ENCODE data around the gene AMHR2.

Gene AMHR2

DNA sequence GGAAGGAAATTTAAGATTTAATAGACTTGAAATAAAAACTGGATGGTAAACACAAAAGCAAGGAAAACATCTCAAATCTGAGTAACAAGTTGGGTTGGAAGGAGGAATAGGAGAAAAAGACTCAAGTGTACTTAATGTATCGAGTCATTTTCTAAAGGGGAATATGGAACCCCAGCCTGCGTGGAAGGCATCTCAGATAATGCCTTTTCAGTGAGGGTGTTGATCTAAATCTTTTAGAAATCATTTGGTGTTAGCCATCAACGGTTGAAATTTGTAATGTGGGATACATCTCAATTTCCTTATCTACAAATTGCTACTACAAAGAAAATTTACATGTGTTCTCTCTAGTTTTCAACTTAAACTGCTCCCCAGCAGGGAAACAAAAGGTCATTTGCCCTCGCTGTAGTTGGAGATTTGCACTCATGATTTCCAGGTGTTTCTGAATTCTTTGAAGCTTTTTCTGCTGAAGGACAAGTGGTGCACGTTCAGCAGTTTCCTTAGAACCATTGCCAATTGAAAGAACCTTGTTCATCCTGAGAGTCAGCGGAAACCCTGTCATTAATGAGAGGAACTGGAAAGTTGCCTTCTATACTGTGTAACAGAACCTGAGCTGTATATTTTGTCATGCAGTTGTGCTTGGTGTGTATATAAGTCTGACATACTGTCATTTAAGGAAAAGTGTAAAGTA is 30.4 kb downstream of the AMHR2 start:
- DNase-seq (ENCODE audit: low spot score) = no peak

GRCh38 chr12:53454707-53455106 is 31.1 kb downstream of the AMHR2 start:
- no peak for DNase-seq (ENCODE audit: low spot score)

DNA sequence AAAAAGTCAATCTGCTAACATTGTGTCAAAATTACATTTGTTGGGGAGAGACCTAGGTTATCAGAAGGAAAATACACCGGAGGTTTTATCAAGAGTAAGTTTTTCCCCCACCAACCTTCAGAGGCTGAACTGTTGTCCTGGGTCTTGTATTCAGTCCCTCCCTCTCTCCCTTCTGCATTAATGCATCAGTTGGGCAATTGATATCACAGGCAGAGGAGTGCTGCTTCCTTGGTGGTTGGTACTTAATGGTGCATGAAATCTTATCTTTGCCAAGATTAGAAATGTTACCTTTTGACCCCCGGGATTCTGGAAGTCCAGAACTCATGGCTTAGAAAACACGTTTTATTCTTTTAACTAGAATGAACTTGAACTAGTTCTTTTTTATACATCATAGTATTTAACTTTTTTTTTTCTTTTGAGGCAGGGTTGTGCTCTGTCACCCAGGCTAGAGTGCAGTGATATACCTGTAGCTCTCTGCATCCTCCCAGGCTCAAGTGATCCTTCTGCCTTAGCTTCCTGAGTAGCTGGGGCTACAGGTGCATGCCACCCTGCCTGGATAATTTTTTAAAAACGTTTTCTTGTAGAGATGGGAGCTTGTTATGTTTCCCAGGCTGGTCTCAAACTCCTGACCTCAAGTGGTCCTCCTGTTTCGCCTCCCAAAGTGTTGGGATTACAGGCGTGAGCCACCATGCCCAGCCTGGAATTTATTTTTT is 33.2 kb downstream of the AMHR2 start:
- no peak for DNase-seq (ENCODE audit: low spot score)

DNA sequence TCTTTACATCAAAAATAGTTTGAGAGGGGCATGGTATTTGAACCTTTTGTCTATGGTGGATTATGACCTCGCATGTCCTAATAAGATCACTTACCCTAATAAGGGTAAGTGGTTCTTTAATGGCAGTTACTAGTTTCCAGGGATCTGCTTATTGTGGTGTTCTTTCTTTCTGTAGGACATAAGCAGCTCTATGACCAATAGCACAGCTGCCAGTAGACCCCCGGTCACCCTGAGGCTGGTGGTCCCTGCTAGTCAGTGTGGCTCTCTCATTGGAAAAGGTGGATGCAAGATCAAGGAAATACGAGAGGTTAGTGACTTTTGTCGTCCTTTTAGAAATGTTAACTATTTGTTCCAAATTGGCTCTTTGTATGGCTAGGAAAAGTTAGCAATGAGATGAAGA is 35.4 kb downstream of the AMHR2 start:
- no peak for DNase-seq (ENCODE audit: low spot score)

DNA sequence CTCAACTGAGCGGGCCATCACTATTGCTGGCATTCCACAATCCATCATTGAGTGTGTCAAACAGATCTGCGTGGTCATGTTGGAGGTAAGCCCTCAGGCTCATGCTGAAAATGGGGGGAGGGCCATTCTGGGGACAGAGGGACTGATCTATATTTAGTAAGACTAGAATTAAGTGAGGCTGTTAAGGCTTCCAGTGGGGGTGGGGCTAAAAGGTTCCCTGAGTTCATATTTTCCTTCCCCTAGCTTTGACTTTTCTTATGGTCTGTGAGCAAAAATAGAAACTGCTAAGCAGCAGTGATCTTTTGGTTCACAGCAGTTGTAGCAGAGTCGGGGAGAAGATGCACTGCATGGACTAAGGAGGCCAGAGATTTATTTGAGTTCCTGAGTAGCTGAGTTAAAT is 37.4 kb downstream of the AMHR2 start:
- DNase-seq (ENCODE audit: low spot score) = no peak

DNA sequence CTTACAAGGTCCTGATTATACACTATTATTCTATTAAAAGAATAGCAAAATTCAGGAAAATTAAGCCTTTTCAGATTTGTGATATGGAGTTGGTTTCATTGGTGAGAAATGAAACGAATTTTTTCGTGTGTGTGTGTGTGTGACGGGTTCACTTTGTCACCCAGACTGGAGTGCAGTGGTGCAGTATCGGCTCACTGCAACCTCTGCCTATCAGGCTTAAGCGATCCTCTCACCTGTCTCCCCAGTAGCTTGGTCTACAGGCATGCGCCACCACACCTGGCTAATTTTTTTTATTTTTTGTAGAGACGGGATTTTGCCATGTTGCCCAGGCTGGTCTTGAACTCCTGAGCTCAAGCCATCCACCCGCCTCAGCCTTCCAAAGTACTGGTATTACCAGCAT is 37.9 kb downstream of the AMHR2 start:
- no peak for DNase-seq (ENCODE audit: low spot score)

DNA sequence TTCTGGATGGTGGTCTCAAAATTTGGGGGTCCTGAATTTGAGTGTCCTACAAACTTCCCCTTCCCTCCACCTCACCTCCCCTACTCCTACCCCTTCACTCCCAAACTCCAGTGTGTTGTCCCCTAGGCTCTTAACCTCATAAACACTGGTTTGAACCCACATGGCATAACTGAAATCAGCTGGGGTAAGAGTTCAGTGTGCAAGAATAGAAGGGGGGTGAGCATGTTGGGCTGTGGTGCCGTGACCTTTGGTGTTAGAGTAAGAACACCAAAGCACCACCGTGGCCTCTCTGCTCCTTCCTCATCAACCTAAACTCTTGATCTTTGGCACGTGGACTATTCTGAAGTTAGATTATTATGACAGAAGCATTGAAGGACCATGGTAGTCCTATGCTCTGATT is 39.3 kb downstream of the AMHR2 start:
- DNase-seq (ENCODE audit: low spot score) = no peak

DNA sequence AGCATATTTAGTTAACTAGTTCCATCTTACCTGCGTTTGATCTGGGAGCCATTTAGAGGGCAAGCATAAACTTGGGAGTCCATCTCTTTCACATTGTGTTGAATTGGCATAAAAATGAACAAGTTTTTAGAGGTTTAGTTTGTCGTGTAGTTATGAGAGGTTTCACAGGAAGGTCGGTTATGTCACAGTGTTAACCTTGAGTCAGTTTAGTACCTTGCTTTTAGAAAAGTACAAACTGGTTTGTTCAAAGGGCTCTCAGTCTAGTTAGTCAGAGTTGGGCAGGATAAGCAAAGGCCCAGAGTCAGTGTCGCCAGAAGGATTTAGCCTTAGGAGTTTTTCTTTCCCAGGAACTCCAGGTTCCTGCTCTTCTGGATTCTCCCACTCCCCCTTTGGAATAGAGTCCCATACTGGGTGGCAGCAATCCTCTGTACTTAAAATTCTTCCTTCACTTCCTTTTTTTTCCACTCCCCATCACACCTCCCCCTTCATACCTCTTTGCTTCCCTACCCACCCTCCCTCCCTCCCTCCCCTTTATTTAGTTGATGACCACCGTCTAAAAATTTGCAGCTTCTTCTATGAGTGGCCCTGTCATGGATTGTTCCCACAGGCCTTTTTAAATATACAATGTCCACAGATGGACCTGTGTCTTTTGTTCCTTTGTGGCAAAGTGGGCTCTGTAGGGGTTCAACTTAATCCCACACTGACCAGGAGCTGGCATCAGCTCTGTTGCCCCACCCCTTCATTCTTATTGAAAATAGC is 40.3 kb downstream of the AMHR2 start:
- DNase-seq (ENCODE audit: low spot score) = no peak

DNA sequence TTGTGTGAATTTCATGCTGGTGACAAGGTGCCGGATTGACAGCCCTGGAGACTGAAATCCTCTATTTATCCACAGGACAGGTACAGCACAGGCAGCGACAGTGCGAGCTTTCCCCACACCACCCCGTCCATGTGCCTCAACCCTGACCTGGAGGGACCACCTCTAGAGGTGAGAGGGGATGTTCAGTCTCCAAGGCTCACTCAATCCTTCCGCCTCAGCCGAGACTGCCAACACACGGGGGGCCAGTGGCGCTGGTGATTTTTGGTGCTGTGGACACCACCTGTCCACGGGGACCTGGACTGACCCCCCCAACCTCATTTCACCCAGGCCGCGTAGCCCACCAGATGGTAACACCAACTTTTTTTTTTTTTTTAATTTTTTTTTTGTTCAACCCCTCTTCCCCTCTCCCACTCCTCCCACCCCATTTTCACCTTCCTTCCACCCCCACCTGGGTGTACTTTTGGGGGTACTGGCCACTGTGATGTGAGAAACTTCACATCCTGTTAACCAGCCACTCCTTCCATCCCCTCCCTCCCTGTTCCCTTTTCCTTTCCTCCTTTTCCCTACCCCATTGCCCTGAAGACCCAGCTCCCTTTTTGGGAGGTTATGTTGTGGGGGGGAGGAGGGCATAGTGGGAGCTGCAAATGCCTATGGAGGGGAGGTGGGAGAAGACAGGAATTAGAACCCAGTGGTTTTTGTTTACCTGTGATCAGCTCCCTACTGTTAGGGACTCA is 41.2 kb downstream of the AMHR2 start:
- DNase-seq (ENCODE audit: low spot score) = no peak

DNA sequence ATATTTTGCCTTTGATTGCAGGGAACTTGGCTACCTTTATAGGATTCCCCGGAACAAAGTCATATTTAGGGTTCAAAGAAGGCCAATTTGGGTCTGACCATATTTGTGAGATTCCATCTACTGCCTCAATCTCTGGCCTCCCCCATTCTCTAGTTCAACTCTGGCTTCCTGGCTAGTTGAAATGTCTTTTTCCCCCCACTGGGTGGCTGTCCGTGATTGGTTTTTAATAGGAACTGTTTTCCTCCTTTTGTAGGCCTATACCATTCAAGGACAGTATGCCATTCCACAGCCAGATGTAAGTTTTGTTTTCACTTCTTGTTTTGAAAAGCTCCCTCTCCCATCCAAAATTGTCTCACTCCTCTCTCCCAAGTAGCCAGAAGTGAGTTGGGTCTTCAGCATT is 42.0 kb downstream of the AMHR2 start:
- DNase-seq (ENCODE audit: low spot score) = no peak

DNA sequence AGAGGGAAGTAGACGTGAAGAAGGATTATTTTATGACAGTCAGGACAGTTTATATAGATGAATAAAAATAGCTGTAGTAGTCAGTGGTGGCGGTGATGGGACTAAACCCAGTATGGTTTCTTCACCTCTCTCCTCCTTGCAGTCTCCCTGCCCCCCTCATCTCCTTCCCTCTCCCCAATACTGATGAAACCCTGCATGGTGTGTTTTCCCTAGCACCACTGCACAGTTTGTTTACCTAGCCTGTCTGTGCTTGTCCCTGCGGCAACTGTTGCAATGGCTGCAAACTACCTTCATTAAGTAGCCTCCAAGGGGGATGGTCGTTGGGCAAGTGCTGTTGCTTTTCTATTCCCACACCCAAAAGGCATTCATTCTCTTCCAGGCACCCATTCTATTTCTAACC is 43.0 kb downstream of the AMHR2 start:
- DNase-seq (ENCODE audit: low spot score) = no peak

DNA sequence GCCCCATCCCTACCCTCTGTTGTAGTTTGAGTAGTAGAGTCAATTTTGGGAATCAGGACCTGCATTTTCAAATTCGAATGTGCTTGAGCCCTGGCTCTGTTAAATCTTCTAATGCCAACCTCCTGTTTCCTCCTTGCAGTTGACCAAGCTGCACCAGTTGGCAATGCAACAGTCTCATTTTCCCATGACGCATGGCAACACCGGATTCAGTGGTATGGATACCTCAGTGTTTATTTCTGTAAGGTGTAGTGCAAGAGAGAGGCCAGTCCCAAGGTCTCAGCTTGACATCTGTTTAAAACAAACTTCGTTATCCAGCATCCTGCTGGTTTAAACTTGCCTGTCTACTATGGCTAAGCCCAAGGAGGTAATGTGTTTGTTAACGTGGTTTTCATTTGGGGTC is 43.4 kb downstream of the AMHR2 start:
- no peak for DNase-seq (ENCODE audit: low spot score)

DNA sequence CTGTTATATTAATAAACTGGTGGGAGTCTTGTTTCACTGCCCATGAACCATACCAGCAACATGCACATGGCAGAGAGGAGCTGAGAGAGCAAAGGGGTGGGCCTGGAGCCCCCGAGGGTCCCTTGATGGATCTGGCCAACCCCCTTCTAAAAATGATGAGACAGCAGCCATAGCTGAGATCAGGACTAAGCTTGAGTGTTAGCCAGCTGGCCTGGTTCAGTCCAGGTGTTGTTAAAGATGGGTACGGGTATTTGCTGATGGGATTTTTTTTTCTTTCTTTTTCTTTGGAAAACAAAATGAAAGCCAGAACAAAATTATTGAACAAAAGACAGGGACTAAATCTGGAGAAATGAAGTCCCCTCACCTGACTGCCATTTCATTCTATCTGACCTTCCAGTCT is 44.2 kb downstream of the AMHR2 start:
- DNase-seq (ENCODE audit: low spot score) = no peak

GRCh38 chr12:53468282-53468681 is 44.6 kb downstream of the AMHR2 start:
- DNase-seq (ENCODE audit: low spot score) = no peak

- no peak for DNase-seq (ENCODE audit: low spot score)
Measured at GRCh38 chr12:53472056-53472582, 48.5 kb downstream of the AMHR2 start.

- no peak for DNase-seq (ENCODE audit: low spot score)
Measured at GRCh38 chr12:53474077-53474476, 50.4 kb downstream of the AMHR2 start.

- no peak for DNase-seq (ENCODE audit: low spot score)
Measured at GRCh38 chr12:53474819-53475218, 51.2 kb downstream of the AMHR2 start.

- DNase-seq (ENCODE audit: low spot score) = no peak
Measured at GRCh38 chr12:53476769-53477209, 53.1 kb downstream of the AMHR2 start.

GRCh38 chr12:53478865-53479264 is 55.2 kb downstream of the AMHR2 start:
- DNase-seq (ENCODE audit: low spot score) = no peak

DNA sequence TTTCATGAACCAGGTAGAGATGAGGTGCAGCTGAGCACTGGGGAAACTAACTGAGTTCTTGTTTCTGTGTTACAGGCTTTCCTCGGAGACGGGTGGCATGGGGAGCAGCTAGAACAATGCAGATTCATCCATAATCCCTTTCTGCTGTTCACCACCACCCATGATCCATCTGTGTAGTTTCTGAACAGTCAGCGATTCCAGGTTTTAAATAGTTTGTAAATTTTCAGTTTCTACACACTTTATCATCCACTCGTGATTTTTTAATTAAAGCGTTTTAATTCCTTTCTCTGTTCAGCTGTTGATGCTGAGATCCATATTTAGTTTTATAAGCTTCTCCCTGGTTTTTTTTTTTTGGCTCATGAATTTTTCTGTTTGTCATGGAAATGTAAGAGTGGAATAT is 55.7 kb downstream of the AMHR2 start:
- no peak for DNase-seq (ENCODE audit: low spot score)

DNA sequence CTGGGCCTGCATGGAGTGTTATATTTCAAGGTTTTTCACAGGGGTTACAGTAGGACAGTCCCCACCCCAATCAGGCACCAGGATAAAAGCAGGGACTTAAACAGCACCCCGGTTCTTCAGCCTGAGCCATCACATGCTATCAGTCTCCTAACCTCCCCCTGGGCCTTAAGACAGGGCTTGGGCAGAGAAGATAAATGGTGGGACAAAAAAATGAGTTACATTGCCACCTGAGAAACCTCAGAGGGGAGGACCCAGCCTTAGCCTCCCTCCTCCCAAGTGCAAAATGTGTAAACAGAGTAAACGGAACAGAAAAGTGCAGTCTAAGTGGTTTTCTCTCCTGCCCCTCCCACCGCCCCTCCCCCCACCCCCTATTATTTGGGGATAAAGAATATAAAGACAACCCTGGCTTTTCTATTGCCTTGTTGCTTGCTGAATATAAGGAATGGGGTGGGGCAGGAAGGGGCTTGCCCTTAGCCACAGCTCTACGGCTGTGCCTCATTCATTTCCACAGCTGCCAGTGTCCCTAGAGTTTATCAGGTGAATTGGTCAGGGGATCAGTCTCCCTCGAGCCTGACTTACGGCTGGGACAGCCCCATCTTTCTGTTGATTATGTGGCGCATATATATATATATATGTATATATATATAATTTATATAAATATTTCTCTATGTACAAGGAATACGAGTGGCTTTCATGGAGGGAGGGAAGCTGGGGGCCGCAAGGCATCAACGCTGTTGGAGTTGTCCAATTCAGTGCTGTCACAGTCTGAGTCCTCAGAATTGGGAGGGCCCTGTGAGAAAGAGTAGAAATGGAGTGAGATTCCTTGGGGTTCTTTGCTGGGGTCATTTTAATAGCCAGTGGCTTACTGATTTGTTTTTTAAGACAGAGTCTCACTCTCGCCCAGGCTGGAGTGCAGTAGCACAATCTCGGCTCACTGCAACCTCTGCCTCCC is 57.1 kb downstream of the AMHR2 start:
- no peak for DNase-seq (ENCODE audit: low spot score)
